GM21619 (cell line): ENCODE data around the gene ZDHHC11B.
"Not testable (repeated sequence)": the region's sequence is repeated elsewhere in the genome, so short reads cannot be mapped to it uniquely, and the experiment has no call there.

Experiments
- ATAC-seq: cut with Tn5 transposase; IDR thresholded peaks from one replicate; pipeline ENCODE4 v1.9.1; 2021; ENCODE audit not compliant: unreplicated experiment

The ZDHHC11B gene

GRCh38 chr5:756865-757345 lies 27.6 kb downstream of the ZDHHC11B start:
- no peak for ATAC-seq

GRCh38 chr5:756171-756570 lies 28.4 kb downstream of the ZDHHC11B start:
- no peak for ATAC-seq

- ATAC-seq, result not testable (repeated sequence)
These were observed 30.3 kb downstream of the ZDHHC11B start for GRCh38 chr5:754143-754632.

DNA sequence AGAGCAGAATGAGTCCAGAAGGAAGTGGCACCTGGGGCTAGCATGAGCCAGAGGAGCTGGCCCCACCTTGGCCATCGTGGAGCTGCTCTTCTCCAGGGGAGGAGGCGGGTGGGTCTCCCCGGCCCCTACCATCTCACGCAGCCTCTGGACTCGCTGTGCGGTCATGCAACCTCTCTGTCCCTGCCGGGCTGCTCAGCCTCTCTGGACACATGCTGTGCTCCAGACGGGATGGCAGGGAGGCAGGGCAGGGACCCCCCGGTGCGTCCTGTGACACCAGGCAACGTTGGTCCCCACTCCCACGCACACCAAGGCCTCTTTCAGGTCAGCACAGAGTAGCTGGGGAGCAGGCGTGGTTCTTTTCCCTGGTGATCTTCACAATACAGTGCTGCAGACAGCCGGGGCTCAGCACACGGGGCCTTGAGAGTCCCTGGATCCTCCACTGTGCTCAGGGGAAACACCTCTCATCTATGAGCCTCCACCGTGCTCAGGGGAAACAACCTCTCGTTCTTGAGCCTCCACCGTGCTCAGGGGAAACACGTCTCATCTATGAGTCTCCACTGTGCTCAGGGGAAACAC lies 30.9 kb downstream of the ZDHHC11B start:
- ATAC-seq, result not testable (repeated sequence)

- not testable (repeated sequence) for ATAC-seq
These were observed 31.9 kb downstream of the ZDHHC11B start for GRCh38 chr5:752532-753115.

DNA sequence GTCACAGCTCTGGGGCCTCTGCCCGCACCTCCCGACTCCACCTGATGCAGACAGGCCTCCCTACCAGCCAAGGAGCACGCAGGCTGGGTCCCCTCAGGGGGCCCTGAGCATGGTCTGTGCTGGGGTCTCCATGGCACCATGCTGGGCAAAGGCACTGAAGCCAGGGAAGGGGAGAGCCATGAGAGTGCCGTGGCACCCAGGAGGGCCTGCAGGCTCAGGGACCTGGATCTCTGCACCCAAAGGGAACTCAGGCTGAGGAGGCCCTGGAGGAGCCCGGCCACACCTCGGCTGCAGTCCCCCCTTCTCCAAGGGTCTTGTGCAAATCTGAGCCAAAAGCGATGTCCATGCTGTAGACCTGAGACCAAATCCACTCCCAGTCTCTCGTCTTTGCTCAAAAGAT lies 32.5 kb downstream of the ZDHHC11B start:
- not testable (repeated sequence) for ATAC-seq

GRCh38 chr5:751496-751895 lies 33.0 kb downstream of the ZDHHC11B start:
- ATAC-seq, result no peak

DNA sequence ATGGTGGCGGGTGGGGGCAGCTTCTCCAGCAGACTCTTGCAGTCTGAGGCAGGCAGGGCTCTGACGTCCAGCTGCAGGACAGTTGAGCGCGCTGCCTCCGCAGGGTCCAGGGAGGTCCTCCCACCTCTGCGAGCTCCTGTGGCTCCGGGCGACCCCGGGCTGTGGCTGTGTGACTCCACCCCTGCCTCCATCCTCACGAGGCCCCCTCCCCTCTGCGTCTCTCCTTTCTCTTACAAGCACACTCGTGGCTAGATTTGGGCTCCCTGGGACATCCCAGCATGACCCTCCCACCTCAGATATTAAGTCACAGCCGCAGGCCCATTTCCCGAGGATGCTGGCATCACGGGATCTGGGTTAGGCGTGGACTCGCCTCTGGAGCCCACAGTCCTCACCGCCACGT lies 34.3 kb downstream of the ZDHHC11B start:
- not testable (repeated sequence) for ATAC-seq

GRCh38 chr5:749101-749670 lies 35.3 kb downstream of the ZDHHC11B start:
- no peak for ATAC-seq

DNA sequence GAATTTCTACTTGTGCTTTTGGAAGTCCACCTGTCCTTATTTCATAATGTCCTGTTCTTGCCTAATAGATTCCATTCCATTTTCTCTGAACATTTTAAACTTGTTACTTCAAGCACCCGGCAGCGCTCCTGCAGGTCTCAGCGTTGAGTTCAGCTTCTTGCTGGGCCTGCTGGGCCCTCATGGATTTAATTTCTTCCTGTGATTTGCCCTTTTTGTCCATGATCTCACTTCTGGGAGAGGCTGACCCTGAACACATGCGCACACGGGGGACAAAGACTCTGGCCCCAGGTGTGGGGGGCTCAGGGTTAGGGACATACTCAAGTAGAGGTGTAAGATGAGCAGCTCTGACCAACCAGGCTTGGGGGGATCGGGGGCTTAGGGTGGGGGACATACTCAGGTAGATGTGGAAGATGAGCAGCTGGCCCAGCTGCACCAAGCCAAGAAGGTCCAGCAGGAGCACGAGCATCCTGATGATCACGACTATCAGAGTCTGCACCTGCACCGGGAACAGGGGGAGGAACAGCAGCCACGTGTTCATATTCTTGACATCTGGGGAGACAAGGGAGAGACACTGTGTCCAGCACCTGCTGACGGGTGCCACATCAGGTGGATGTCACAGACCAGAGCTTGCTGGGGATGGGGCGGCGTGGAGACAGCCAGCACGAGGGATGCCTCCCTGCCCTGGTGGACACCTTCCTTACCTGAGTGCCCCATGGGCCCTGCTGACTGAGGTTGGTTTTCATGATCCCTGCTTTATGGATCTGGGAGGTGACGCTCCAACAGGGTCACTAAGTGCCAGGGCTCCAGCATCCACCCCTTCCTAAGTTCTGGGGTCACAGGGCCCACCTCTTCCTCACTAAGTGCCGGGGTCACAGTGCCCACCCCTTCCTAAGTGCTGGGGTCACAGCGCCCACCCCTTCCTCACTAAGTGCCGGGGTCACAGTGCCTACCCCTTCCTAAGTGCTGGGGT lies 36.2 kb downstream of the ZDHHC11B start:
- ATAC-seq, result not testable (repeated sequence)

- not testable (repeated sequence) for ATAC-seq
These were observed 37.2 kb downstream of the ZDHHC11B start for GRCh38 chr5:747303-747844.

DNA sequence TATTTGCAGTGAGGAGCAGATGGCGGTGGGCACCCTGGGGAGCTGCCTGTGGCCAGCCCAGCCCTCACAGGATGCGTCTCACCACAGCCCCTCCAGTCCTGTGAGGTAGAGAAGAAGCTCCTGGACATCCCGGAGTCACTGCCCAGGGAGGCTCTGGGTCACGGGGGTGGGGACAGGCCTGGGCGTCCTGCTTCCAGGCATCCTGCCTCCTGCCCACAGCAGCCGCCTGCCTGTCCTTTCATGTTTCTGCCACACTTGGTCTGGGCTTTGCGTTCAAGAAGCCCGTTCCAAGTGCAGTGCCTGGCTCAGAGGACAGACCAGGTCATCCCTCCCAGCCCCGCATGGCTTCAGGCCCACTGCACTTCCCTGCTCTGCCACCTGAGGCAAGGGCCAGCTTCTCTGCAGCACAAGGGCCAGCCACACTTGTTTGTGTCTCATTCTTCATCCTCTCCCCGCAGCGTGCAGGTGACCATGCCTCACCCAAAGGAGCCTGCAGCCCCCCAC lies 38.2 kb downstream of the ZDHHC11B start:
- no peak for ATAC-seq

DNA sequence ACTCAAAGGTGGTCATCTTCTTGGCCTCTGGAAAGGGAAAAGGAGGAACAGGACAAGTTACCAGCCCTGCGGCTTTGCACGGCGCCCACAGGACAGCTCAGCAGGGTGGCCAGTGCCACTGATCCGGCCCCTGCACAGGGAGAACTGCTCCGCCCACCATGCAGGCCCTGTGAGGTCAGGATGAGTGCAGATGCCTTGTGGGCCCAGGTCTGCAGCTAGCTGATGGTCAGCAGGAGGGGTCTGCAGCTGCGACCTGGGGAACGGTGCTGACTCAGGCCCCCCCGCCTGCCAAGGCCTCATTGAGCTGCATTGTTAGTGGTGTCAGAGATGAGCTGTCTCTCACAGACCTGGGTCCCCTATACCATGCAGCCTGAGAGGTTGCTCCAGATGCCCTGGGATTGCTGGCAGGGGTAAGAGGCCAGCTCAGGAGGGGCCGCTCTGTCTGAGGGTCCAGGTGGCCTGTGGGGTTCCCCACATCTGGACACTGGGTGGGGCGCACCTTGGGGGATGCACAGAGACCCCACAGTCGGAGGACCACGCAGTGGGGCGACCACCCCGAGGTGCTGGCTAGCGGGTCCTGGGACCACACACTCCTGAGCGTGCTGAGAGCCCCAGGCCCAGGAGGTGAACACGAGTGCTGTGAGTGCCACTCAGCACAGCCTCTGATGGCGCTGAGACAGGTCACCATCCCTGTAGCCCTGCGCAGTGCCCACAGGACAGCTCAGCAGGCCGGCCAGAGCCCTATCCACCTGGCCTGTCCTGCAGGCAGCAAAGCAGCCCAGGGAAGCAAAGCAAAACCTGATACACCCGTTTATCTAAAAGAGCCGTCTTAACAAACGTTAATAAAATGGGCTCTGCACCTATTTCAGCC lies 39.0 kb downstream of the ZDHHC11B start:
- ATAC-seq, result not testable (repeated sequence)

- not testable (repeated sequence) for ATAC-seq
These were observed 40.7 kb downstream of the ZDHHC11B start for GRCh38 chr5:743696-744404.

DNA sequence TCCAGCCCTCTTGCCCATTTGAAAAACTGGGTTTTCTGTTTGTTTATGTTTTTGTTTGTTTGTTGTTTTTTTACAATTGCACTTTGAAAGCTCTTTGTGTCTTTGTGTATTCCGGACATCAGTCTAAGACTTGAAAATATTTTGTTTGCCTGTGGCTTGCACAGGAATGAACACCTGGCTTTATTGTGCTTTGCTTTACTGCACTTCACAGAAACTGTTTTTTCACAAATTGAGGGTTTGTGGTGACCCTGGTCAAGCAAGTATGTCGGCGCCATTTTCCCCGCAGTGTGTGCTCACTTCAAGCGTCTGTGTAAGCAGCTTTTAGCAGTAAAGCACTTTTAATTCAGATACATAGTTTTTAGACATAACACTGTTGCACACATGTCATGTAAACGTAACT lies 42.3 kb downstream of the ZDHHC11B start:
- not testable (repeated sequence) for ATAC-seq

- not testable (repeated sequence) for ATAC-seq
These were observed 50.4 kb downstream of the ZDHHC11B start for GRCh38 chr5:734145-734544.

DNA sequence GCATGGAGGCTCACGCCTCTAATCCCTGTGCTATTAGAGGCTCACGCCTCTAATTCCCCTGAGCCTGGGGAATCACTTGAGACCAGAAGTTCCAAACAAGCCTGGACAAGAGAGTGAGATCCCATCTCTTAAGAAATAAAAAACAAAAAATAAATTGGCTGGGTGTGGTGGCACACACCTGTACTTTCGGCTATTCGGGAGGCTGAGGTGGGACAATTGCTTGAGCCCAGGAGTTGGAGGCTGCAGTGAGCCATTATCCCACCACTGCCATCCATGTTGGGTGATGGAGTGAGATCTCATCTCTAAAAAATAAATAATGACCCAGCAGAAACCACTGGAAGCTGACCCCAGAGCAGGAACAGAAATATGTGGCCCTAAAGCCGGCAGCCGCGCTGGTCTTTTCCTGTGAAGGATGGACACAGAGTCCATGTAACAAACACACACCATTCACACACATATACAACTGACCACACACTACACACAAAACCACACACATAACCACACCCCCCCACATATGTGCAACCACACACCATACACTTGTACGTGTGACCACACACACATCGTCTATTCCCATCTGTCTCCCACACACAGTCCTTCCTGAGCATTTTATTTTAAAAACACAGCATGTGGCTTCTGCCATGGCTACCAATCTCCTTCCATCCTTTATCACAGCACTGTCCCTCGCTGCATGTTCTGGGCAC lies 51.6 kb downstream of the ZDHHC11B start:
- ATAC-seq, result not testable (repeated sequence)

DNA sequence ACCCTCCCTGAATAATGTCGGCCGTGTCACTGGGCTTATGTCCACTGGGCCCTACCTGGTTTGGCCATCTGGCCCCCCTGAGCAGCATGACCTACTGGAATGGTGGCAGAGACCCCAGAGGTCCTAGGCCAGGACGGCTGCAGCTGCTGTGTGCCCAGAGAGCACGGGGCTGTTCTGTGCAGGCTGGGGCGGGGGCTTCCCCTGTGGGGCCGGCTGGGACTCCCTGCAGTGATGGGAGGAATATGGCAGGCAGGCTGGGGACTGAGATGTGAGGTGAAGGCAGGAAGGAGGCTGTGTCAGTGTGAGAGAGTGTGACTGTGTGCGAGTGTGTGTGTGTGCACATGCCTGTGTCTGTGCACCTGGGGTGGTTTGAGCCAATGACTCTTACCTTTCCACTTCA lies 55.3 kb downstream of the ZDHHC11B start:
- not testable (repeated sequence) for ATAC-seq
